Nephron (organoid): ENCODE data around the gene GLB1L3.
"Not testable (repeated sequence)": the region's sequence is repeated elsewhere in the genome, so short reads cannot be mapped to it uniquely, and the experiment has no call there.

ENCODE experiments used
- H3K27ac Mint-ChIP-seq, 3 experiments: 2 replicates each; pipeline ENCODE4 v1.8.0; 2020; ENCODE audit warnings: mixed read lengths in 3 of 3, mild to moderate bottlenecking in 2 of 3, moderate library complexity in 1 of 3
- H3K27me3 Mint-ChIP-seq: 2 replicates; pipeline ENCODE4 v1.8.0; 2021; ENCODE audit warnings: low read depth, mild to moderate bottlenecking, moderate library complexity, mixed read lengths
- H3K36me3 Mint-ChIP-seq: 2 replicates; pipeline ENCODE4 v1.8.0; 2020; ENCODE audit warnings: low read depth, mixed read lengths
- H3K4me1 Mint-ChIP-seq: 2 replicates; pipeline ENCODE4 v1.8.0; 2020; ENCODE audit warnings: mixed read lengths
- H3K4me3 Mint-ChIP-seq, 3 experiments: 2 replicates each; pipeline ENCODE4 v1.8.0; 2020; ENCODE audit warnings: mild to moderate bottlenecking in 3 of 3, mixed read lengths in 3 of 3, moderate library complexity in 2 of 3
- H3K9me3 Mint-ChIP-seq: 2 replicates; pipeline ENCODE4 v1.8.0; 2020; ENCODE audit warnings: mixed read lengths
- TF ChIP-seq, protein P1 (sequence below), 3 experiments: fragments of 200-600 bp; sonication (generic); IDR thresholded peaks; one replicate each; pipeline ENCODE4 v1.5.0; 2021; ENCODE audit warnings: antibody characterized with exemption in 3 of 3; ENCODE audit not compliant: unreplicated experiment in 3 of 3

GLB1L3 gene

DNA sequence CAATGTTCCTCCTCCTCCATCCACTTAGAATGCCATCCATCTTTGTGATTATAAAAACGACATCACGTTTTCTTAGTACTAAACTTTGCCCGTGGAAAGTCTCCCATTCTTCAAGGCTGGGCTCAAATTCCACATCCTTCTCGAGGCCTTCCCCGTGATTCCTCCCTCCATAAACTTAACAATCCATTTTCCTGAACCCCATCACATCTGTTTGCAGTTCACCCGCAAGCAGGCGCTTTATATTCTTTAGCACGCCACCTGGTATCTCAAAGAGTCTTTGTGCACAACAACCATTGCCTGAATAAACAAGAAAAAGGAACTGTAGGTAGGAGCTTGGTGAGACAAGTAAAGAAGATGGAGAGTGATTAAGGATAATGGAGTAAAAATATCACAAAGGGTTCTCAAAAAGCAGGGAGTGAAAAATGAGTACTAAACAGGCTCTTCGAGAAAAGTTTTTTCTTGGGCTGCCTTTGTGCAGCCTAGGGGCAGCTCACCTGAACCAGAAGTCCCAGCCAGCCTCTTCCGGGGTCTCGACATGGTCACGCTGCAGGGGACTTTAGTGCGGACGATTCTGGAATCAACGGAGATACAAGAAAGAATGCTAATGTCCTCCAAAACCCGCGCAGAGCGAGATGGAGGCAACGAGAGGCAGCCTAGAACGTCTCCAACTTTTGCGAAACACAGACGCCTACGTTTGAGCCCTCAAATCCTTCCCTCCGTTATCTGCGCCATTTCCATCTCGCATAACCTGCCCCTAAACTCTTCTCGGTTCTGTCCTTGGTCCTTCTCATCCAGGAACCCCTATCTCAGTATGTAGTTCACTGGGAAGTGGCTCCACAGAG, 23.6 kb upstream of the GLB1L3 start:
- Mint-ChIP-seq H3K27me3 (no peaks in the 10 kb centered on the region), H3K4me3 (peak overlapping the region; percentile 91 to 94 (median 93)), H3K36me3 (peaks cover 19% of the 10 kb centered on the region), H3K27ac (peak overlapping the region; percentile 42 to 71 (median 50)), H3K4me1 (peaks cover 21% of the 10 kb centered on the region), H3K9me3 (no peaks in the 10 kb centered on the region)
- TF ChIP-seq, protein P1, sequence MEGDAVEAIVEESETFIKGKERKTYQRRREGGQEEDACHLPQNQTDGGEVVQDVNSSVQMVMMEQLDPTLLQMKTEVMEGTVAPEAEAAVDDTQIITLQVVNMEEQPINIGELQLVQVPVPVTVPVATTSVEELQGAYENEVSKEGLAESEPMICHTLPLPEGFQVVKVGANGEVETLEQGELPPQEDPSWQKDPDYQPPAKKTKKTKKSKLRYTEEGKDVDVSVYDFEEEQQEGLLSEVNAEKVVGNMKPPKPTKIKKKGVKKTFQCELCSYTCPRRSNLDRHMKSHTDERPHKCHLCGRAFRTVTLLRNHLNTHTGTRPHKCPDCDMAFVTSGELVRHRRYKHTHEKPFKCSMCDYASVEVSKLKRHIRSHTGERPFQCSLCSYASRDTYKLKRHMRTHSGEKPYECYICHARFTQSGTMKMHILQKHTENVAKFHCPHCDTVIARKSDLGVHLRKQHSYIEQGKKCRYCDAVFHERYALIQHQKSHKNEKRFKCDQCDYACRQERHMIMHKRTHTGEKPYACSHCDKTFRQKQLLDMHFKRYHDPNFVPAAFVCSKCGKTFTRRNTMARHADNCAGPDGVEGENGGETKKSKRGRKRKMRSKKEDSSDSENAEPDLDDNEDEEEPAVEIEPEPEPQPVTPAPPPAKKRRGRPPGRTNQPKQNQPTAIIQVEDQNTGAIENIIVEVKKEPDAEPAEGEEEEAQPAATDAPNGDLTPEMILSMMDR (IDR thresholded peaks at IDR 0.05; ENCODE audit: unreplicated experiment in 3 of 3) = no peak

DNA sequence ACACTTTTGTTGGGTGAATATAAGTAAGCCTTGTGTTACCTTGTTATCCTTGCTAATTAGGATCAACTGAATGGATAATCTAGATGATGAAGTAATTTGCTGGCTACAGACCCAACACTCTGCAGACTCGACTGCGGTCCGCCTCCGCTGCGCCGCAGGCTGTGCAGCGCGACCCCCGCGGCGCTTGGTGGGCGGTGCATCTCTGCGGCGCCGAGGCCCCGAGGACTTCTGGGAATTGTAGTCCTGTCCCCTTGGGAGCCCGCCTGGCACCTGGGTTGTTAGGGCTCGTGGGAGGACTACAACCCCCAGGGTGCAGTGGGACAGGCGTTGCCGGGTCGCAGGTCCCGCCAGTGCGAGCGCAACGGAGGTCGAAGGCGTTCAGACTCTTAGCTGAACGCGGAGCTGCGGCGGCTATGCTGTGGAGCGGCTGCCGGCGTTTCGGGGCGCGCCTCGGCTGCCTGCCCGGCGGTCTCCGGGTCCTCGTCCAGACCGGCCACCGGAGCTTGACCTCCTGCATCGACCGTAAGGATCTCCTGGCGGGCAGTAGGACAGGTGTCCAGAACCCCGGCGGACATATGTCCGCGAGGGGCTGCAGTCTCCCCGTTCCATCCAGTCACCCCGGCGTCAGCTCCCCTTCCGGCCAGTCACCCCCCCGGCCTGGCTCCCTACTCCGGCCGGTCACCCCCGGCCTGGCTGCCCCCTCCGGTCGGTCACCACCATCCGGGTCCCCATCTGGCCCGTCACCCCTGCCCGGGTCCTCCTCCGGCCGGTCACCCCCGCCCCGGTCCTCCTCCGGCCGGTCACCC, 22.8 kb upstream of the GLB1L3 start, which contains the start of the genes ACAD8 and THYN1:
Gene ACAD8, plus strand, starts transcription at position 381 of the 806 bp plus-strand sequence. Its CDS starts 33 bp downstream, at position 414.
Gene THYN1, minus strand, starts transcription at position 165 of the 806 bp plus-strand sequence. CDS start 470 bp downstream, outside the sequence.
- TF ChIP-seq, protein P1 (IDR thresholded peaks at IDR 0.05; ENCODE audit: unreplicated experiment in 3 of 3) = no peak
- Mint-ChIP-seq H3K27me3 (no peaks in the 10 kb centered on the region), H3K36me3 (peaks cover 11% of the 10 kb centered on the region), H3K27ac (peak within 1 kb of the TSS; percentile 42 to 71 (median 54)), H3K4me3 (peak within 1 kb of the TSS; percentile 91 to 94 (median 93)), H3K9me3 (no peaks in the 10 kb centered on the region), H3K4me1 (peaks cover 21% of the 10 kb centered on the region)

DNA sequence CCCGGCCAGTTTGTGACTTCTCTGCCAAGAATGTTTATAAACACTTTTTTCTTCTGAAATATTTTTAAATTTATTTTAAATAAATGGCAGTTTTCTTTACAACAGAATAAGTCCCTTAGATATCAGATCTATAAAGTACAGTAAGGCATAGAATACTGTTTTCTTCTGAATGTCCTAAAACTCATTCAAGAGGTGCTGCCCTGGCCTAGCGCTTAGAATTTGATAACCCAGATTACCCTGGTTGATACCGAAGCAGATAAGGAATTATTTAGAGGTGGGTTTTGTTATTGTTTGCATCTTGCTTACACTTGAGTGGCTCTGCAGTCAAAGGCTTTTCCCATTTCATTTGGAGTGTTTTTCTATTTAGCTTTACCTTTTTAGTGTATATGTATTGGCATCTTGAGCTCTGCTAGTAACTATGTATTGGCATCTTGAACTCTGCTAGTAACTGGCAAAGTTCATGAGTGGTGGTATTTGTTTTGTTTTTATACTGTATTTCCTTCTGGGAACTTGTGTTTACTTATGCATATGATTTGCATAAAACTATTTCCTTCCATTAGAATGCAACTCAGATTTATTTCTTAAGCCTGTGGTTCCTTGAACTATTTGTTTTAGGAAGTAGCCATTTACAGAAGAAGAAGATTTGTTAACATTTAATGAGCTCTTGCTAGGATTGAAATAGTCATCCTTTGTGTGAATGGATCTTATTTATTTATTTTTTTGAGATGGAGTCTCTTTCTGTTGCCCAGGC, 21.6 kb upstream of the GLB1L3 start:
- Mint-ChIP-seq H3K4me3 (peak overlapping the region; percentile 91 to 94 (median 93)), H3K27ac (no peak overlapping the region), H3K36me3 (no peaks in the 10 kb centered on the region), H3K4me1 (peaks cover 21% of the 10 kb centered on the region), H3K27me3 (no peaks in the 10 kb centered on the region), H3K9me3 (no peaks in the 10 kb centered on the region)
- TF ChIP-seq, protein P1 (IDR thresholded peaks at IDR 0.05; ENCODE audit: unreplicated experiment in 3 of 3) = no peak

DNA sequence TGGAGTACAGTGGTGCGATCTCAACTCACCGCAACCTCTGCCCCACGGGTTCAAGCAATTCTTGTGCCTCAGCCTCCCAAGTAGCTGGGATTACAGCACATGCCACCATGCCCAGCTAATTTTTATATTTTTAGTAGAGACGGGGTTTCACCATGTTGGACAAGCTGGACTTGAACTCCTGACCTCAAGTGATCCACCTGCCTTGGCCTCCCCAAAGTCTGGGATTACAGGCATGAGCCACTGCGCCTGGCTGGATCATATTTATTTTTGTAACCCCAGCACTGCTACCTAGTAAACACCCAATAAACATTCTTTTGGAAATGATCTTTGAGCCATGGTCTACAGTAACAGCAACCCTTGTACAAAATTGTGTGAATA, 21.0 kb upstream of the GLB1L3 start:
- H3K27me3 Mint-ChIP-seq, H3K9me3 Mint-ChIP-seq, H3K27ac Mint-ChIP-seq, H3K36me3 Mint-ChIP-seq: not testable (repeated sequence)
- peak overlapping the region; percentile 65 to 94 (median 80) for H3K4me3 Mint-ChIP-seq
- peaks cover 21% of the 10 kb centered on the region for H3K4me1 Mint-ChIP-seq

DNA sequence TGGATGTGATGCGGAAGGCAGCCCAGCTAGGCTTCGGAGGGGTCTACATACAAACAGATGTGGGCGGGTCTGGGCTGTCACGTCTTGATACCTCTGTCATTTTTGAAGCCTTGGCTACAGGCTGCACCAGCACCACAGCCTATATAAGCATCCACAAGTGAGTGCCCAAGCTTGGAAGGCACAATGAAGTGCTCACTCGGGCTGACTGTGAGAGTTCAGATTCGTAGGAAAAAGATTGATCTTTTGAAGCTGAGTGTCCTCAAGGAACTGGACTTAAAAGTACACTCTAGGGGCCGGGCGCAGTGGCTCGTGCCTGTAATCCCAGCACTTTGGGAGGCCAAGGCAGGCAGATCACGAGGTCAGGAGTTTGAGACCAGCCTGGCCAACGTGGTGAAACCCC, 19.1 kb upstream of the GLB1L3 start:
- TF ChIP-seq, protein P1 (IDR thresholded peaks at IDR 0.05; ENCODE audit: unreplicated experiment in 3 of 3) = no peak
- peaks cover 20% of the 10 kb centered on the region for H3K4me1 Mint-ChIP-seq
- peak overlapping the region in 1 of 3 experiments; percentile 55 for H3K4me3 Mint-ChIP-seq
- no peaks in the 10 kb centered on the region for H3K36me3 Mint-ChIP-seq
- H3K27me3 Mint-ChIP-seq = no peaks in the 10 kb centered on the region
- H3K9me3 Mint-ChIP-seq = no peaks in the 10 kb centered on the region
- no peak overlapping the region for H3K27ac Mint-ChIP-seq
